A673 (cell line): Measurements from ENCODE around the gene GOLGA8S.

Source experiments
- CTCF ChIP-seq: fragments of 300-800, 200-600 bp; sonication (generic); conservative IDR thresholded peaks from 2 replicates; pipeline ENCODE4 v1.5.1; 2017; ENCODE audit warnings: low read depth, mild to moderate bottlenecking, antibody characterized with exemption, low read length, moderate library complexity, mixed read lengths
- EZH2 ChIP-seq: fragments of 200-600 bp; sonication (generic); IDR thresholded peaks from 2 replicates; pipeline ENCODE4 v1.6.1; 2017; ENCODE audit warnings: borderline replicate concordance, low read depth, mild to moderate bottlenecking, mixed read lengths, antibody characterized with exemption, low read length; ENCODE audit not compliant: poor library complexity, severe bottlenecking

- TF ChIP-seq CTCF: no peak
- TF ChIP-seq EZH2: no peak
These were observed 49.0 kb downstream of the GOLGA8S start for GRCh38 chr15:23403550-23403949.
